Right renal cortex interstitium (tissue), 3 donors: ENCODE results near the gene IER5L. TPM values are rescaled to one million over a fixed set of nuclear protein-coding genes. Genes with fewer than 3 reads are reported as not detected.

Source experiments
- polyA plus RNA-seq, 3 donors: library from polyadenylated mRNA; unstranded; fragments of 120-200 nt; gene quantifications; one replicate each; pipeline ENCODE4 v1.2.1, GENCODE V29; 2013; ENCODE audit not compliant: insufficient read length in 3 of 3

Gene IER5L
- polyA plus RNA-seq, 3 donors: 8.1 to 10.5 (median 9.0) TPM

Other genes with a start within 250 kb of the IER5L start
- gene DOLK, start 230.7 kb downstream of the IER5L start, polyA plus RNA-seq: 10 to 100 TPM; 15.6 to 18.9 (median 17.0) TPM
- 10 to 100 TPM; 38.6 to 41.4 (median 40.5) TPM for gene NUP188, start 230.6 kb downstream of the IER5L start, polyA plus RNA-seq
- gene SH3GLB2, start 149.9 kb downstream of the IER5L start, polyA plus RNA-seq: 100 to 1,000 TPM in 2 of 3 donors, 10 to 100 TPM in 1; 94.9 to 104 (median 102) TPM
- gene MIGA2, start 141.6 kb downstream of the IER5L start, polyA plus RNA-seq: 10 to 100 TPM; 15.4 to 16.1 (median 15.6) TPM
- 10 to 100 TPM; 20.2 to 21.7 (median 20.4) TPM for gene DOLPP1, start 97.2 kb downstream of the IER5L start, polyA plus RNA-seq
- gene CRAT, start 67.5 kb downstream of the IER5L start, polyA plus RNA-seq: 10 to 100 TPM; 33.9 to 40.3 (median 39.3) TPM
- gene PTPA, start 66.8 kb downstream of the IER5L start, polyA plus RNA-seq: 100 to 1,000 TPM; 116 to 119 (median 119) TPM